Breast epithelium (tissue), 3 donors: ENCODE measurements around the gene TMEM35B.

Experiments used
- CTCF ChIP-seq, 3 donors: fragments of 450-650 bp; IDR thresholded peaks; one replicate each; pipeline ENCODE4 v1.5.1; 2016 to 2017; ENCODE audit warnings: antibody characterized with exemption in 3 of 3, mild to moderate bottlenecking in 3 of 3, moderate library complexity in 3 of 3
- POLR2A ChIP-seq: fragments of 450-650 bp; IDR thresholded peaks from one replicate; pipeline ENCODE4 v1.6.1; 2016; ENCODE audit warnings: antibody characterized with exemption, mild to moderate bottlenecking, moderate library complexity

- no peak for TF ChIP-seq CTCF (IDR thresholded peaks at IDR 0.05)
- TF ChIP-seq POLR2A = no peak
Measured at GRCh38 chr1:35030756-35031446, 45.8 kb upstream of the TMEM35B start.
